ENCODE data around the gene PPA1.
"Not testable (repeated sequence)": the region's sequence is repeated elsewhere in the genome, so short reads cannot be mapped to it uniquely, and the experiment has no call there.

The PPA1 gene

DNA sequence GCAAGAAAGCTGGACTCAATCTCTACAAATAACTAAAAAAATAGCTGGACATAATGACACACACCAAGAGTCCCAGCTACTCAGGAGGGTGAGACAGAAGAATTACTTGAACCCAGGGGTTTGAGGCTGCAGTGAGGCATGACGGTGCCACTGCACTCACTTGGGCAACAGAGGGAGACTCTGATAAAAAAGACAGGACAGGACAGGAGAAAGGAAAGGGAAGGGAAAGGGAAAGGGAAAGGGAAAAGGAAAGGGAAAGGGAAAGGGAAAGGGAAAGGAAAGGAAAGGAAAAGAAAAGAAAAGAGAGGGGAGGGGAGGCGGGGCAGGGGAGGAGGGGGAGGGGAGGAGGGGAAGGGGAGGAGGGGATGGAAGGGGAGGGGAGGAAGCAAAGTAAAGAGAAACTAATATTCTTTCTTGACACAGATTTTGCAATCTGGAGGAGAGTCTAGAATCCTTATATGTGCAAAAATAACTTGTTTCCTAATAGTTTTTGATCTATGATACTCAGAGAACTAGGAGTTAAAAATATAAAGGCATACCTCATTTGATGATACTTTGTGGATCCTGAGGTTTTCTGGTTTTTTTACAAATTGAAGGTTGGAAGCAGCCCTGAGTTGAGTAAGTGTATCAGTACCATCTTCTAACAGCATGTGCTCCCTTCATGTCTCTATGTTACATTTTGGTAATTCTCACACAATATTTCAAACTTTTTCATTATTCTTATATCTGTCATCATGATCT is 70.9 kb downstream of the PPA1 start:
- no peak for DNase-seq
- Histone ChIP-seq H3K27ac (no peak overlapping the region), H3K36me3 (peaks cover 60% of the 10 kb centered on the region), H3K9me3 (ENCODE audit: severe bottlenecking) (no peaks in the 10 kb centered on the region), H3K27me3 (ENCODE audit: insufficient read depth, low read depth, severe bottlenecking) (no peaks in the 10 kb centered on the region), H3K4me3 (ENCODE audit: low read depth, low read length) (no peak overlapping the region)
- TF ChIP-seq CTCF (IDR thresholded peaks at IDR 0.05; ENCODE audit: low read depth, low read length), result no peak

DNA sequence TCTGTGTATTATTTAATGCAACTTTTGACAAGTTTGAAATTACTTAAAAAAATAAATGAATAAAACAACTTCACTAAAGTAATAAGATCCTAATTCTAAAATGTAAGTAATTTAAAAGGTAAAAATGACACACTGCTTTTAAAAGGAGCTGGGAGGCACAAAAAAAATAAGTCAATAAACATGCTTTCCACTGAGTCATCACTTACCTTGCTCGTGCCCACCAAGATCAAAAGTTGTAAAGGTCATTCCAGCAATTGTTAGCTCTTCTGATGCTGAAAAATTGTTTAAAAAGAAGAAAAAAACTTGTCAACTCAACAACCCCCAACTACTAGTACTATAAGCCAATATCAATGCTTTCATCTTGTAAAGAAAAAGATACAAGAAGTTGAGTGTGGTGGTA is 72.4 kb downstream of the PPA1 start:
- no peak for TF ChIP-seq CTCF (IDR thresholded peaks at IDR 0.05; ENCODE audit: low read depth, low read length)
- Histone ChIP-seq H3K4me3 (ENCODE audit: low read depth, low read length) (no peak overlapping the region), H3K36me3 (peaks cover 65% of the 10 kb centered on the region), H3K27ac (no peak overlapping the region), H3K9me3 (ENCODE audit: severe bottlenecking) (no peaks in the 10 kb centered on the region), H3K27me3 (ENCODE audit: insufficient read depth, low read depth, severe bottlenecking) (no peaks in the 10 kb centered on the region)
- DNase-seq, result no peak

DNA sequence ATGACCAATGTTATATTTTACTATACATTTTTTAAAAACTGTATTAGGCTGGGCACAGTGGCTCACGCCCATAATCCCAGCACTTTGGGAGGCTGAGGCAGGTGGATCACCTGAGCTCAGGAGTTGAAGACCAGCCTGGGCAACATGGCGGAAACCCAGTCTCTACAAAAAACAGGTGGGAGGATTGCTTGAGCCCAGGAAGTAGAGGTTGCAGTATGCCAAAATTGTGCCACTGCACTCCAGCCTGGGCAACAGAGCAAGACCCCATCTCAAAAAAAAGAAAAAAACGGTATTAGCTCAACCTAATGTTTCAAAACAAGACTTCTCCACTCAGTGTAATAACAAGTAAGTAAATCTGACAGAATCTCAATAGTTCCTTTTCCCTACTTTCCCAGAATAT is 73.9 kb downstream of the PPA1 start:
- Histone ChIP-seq H3K27ac (peak overlapping the region; percentile 5), H3K36me3 (peaks cover 69% of the 10 kb centered on the region)
- not testable (repeated sequence) for H3K4me3 ChIP-seq (ENCODE audit: low read depth, low read length); DNase-seq; H3K9me3 ChIP-seq (ENCODE audit: severe bottlenecking); H3K27me3 ChIP-seq (ENCODE audit: insufficient read depth, low read depth, severe bottlenecking)

GRCh38 chr10:70158113-70158512 is 75.1 kb downstream of the PPA1 start:
- H3K27ac ChIP-seq, result no peak overlapping the region
- TF ChIP-seq CTCF (IDR thresholded peaks at IDR 0.05; ENCODE audit: low read depth, low read length), result no peak
- peaks cover 76% of the 10 kb centered on the region for H3K36me3 ChIP-seq
- DNase-seq, result no peak
- H3K9me3 ChIP-seq (ENCODE audit: severe bottlenecking), result no peaks in the 10 kb centered on the region
- H3K27me3 ChIP-seq (ENCODE audit: insufficient read depth, low read depth, severe bottlenecking), result no peaks in the 10 kb centered on the region
- H3K4me3 ChIP-seq (ENCODE audit: low read depth, low read length), result no peak overlapping the region

DNA sequence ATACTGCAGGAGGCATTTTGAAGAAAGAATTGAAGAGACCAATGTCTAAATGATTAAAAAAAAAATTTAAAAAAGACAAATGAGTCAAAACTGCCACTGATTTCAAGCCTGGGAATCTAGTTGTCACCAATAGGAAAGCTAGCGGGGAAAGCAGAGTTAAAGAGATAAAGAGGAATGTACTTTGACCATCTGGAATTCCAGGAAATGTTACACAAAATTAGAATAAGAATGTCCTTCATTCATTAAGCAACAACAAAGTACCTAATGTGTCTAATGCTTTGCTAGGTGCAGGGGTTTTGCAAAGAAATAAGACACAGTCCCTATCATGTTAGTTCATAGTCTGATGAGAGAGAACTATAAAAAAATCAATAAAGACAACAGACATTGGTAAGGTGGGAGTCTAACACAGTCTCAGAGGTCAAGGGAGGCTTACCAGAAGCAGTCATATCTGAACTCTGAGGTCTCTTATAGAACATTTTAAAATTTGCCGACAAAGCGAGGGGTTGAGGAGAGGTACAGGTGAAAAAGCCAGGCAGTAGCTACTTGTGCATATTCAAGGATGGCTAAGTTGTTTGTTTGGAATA is 77.9 kb downstream of the PPA1 start:
- no peak overlapping the region for H3K27ac ChIP-seq
- no peaks in the 10 kb centered on the region for H3K27me3 ChIP-seq (ENCODE audit: insufficient read depth, low read depth, severe bottlenecking)
- no peak for TF ChIP-seq CTCF (IDR thresholded peaks at IDR 0.05; ENCODE audit: low read depth, low read length)
- no peaks in the 10 kb centered on the region for H3K9me3 ChIP-seq (ENCODE audit: severe bottlenecking)
- peaks cover 78% of the 10 kb centered on the region for H3K36me3 ChIP-seq
- DNase-seq, result no peak
- no peak overlapping the region for H3K4me3 ChIP-seq (ENCODE audit: low read depth, low read length)
